Hematopoietic multipotent progenitor cell treated with erythropoietin and hydrocortisone succinate and interleukin-3 and kit ligand, for 17 days (in vitro differentiated cells): ENCODE results near the gene MYO18B.

Source experiments
- DNase-seq: peaks from one replicate; pipeline ENCODE4 v3.0.0-alpha.2; 2015; ENCODE audit warnings: low spot score

MYO18B gene

DNA sequence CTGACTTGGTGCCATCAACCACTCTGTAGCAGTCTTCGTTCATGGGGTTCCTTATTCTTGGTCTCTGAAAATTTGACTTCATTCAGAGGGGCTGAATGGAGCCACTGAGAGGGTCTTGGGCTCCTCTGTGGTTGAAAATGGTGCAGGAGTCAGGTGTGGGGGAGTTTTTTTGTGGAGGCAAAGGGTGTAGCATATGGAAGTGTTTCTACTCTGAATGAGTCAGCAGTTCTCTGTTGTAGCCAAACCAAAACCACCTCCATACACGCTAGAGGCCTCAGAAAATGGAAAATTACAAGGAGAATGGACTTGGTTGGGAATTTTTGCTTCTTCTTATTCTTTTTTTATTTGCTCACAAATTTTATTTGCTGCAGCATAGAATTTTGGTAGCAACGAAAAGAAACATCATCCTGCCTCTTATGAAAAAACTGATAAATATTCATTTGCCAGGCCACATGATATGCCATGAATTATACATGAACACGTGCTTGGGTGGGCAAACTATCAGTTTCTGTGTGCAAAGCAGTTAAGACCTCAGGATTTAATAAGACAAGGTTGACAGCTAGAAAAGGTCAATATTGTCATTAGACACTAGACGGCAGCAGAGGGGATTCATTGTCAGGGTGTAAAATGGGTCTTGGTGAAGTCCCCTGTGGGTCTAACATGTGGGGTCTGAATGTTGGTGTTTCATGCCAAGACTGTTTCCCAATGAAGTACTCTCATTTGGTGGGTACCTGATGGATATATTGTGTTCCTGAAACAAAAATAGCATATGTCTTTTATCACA is 111.7 kb downstream of the MYO18B start:
- DNase-seq: no peak

DNA sequence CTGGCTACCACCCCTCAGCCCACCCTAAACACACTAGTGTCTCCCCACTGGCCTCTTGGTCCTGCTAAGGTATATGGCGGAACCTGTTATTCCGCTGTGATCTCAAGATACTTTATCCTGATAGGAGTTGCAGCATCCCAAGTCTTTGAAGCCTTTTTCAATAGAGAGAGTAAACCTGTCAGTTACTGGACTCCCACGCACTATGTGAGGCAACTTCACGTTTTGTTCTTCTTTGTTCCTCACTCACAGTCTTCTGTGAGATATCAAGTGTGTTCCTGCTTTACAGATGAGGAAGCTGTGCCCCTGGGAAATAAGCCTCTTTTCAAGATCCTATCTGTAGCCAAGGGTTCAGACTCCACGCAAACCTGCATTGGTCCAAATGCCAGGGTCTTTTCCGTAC is 127.8 kb downstream of the MYO18B start:
- DNase-seq: no peak

- DNase-seq: no peak
Observed at GRCh38 chr22:25874327-25874726, 132.3 kb downstream of the MYO18B start.

- no peak for DNase-seq
Observed at GRCh38 chr22:25875461-25875860, 133.5 kb downstream of the MYO18B start.

DNA sequence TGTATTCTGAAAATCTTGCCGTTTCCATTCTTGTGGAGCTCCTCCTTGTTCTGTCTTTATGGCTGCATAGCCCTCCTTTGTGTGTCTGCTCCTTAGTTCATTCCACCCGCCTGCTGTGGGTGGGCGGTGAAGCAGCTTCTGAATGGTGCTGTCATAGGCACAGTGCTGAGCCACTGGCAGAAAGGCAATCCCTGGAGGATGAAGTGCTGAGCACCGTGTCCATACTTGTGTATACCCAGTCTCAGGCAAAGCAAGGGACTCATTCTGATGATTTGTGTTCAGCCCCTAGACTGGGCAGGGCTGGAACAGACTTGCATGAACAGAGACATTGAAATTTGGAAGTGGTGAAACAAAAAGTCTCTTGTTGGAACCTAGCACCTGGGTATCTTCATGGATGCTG is 134.9 kb downstream of the MYO18B start:
- DNase-seq: no peak

- no peak for DNase-seq
Observed at GRCh38 chr22:25878933-25879332, 136.9 kb downstream of the MYO18B start.

- no peak for DNase-seq
Observed at GRCh38 chr22:25880524-25880923, 138.5 kb downstream of the MYO18B start.

DNA sequence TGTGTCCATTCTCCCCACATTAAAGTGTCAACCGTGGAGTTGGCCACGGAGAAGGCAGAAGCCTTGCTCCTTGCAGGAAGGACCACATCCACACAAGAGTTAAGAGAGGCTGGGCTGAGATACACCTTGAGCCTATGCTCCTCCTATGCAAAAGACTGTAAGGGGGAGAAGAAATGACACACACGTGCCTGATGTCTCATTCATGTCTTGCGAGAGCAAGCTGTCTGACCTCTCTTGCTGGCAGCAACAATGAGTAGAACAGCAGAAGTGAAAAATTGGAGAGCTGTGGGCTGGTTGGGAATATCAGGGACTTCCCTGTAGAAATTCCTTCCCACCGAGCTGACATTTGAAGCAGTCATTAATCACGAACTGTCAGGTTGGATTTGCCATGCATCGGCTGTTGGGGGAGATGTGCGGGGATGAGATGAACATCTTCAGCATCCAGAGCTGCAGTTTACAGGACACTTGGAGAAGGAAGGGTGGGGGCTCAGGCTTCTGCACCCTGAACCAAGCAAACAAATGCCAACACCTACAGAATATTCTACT is 139.3 kb downstream of the MYO18B start:
- DNase-seq: no peak

- no peak for DNase-seq
Observed at GRCh38 chr22:25882360-25882759, 140.4 kb downstream of the MYO18B start.

GRCh38 chr22:25883482-25884033 is 141.6 kb downstream of the MYO18B start:
- DNase-seq: no peak

DNA sequence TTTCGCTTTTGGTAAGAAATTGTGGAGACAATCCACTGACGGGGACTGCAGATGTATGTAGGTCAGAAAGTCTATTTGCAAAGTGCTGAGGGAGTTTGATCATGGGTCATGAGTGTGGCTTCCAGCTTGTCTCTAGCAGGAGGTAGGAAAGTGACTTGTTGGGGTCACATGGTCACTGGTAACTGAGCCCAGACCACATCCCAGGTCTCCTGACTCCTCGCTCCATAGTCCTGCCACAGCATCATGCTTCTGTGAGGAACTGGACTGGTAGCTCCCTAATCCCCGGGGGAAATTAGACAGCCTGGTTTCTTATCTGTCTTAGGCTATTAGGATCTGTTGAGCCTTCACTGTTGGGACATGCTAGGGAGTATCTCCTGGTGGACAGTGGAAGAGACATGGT is 142.1 kb downstream of the MYO18B start:
- DNase-seq: no peak

GRCh38 chr22:25888399-25889054 is 146.5 kb downstream of the MYO18B start:
- DNase-seq: no peak

GRCh38 chr22:25890651-25891050 is 148.7 kb downstream of the MYO18B start:
- DNase-seq: no peak

DNA sequence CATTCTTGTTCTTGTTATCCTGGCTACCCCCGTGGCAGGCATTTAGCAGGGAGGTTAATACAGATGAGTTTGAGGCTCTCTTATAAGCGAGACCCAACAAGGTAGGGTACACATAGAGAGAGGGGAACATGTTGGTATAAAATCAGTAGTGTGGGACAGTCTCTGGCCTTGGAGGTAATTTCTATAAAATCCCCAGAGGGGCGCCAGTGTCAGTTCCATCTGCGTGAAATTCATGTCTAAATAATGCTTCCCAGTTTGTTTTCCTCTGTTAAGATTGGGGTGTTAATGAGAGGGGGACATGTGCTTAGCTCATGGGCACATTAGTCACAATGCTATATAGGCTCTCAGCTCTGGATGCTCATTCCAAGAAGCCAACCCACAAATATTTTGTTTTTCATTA is 150.7 kb downstream of the MYO18B start:
- DNase-seq: no peak

DNA sequence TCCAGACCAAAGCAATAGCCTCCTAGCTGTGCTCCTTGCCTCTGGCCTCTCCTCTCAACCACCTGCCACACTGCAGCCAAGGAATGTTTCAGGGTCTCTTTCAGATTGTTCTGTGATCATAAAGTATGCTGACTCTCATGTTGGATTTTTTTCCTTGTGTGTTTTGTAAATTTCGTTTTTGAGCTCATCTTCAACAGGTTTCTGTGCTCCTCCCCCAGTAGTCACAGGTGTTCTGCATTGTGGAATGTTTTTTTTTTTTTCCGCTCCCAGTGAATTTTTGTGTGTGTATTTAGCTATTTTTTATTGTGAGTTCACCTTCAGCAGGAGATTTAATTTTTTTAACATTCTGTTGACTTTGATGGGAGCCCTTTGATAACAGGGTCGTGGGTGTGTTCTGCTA is 153.7 kb downstream of the MYO18B start:
- DNase-seq: no peak

- no peak for DNase-seq
Observed at GRCh38 chr22:25896098-25896497, 154.1 kb downstream of the MYO18B start.

DNA sequence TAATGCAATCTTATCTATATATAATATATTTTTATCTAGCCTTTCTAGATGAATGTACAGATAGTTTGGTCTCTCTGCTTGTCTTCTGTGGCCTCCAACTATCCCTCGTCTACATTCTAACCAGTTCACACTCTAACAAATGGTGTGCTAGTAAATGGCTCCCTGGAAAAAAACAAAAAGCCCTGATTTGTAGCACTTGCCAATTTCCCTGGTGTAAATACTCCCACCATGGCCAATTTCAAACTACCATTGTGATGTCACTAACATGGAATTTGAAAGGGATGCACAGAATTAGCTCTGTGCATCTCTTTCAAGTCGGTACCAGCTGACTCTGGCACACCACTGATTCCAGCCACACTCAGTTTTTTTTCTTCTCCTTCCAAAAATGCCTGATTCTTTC is 154.6 kb downstream of the MYO18B start:
- no peak for DNase-seq

- no peak for DNase-seq
Observed at GRCh38 chr22:25898707-25899365, 156.8 kb downstream of the MYO18B start.

DNA sequence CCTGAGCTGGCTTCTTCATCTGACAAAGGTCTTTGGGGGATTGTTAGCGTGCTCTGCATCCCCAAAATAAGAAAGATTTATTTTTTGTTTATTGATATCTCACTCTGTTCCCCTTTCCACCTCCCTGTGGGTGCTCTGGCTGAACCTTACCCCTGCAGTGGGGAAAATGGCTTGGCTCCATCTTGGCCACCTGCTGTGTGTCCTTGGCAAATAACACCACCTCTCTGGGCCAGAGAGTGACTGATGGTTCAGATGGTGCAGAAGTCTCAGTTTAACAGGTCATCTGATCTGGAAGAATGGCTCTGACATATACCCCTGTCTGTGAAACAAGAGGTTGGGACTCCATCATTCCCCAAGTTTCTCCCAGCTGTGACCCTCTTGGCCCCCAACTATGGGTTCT is 157.6 kb downstream of the MYO18B start:
- no peak for DNase-seq

GRCh38 chr22:25900390-25900789 is 158.4 kb downstream of the MYO18B start:
- no peak for DNase-seq

DNA sequence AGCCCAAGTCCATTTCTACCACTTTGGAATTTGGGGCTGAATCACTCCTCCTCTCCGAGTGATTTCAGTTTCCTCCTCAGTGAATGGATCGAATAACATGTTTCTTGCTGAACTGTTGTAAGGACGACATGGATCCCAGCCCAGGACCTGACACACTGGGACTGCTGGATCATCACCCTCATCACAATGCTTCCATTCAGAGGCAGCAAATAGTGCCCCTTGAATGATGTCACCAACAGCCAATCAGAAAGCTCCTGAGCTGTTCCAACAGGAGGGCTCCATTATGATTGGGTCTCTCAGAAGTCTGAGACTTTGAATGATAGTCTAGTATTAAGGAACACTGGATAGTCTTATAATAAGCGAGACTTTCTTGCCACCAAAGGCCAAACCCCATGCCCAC is 158.9 kb downstream of the MYO18B start:
- no peak for DNase-seq

- DNase-seq: no peak
Observed at GRCh38 chr22:25902402-25902801, 160.4 kb downstream of the MYO18B start.

DNA sequence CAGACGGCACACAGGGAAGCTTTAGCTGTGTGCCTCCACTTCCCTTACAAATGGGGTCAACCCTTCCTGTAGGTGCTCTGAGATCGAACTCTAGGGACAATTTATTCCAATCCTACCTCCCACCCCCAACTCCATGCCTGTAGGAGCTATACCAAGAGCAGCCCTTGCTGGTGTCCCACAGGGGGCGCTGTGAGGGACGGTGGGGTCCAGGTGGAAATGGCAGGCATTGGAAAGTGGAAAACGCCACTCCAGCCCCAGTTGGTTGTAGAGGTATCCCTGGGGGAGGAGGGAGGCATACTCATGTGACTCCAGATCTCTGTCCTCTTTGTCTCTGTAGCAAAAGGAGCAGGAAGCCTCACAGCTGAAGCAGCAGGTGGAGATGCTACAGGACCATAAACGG is 161.3 kb downstream of the MYO18B start:
- DNase-seq: no peak
